Brain microvascular endothelial cell (primary cell): ENCODE measurements around the gene FBXW8.

Experiments
- DNase-seq: peaks from one replicate; pipeline ENCODE4 v3.0.0-alpha.2; 2020
- H3K27ac ChIP-seq: fragments of 250-450 bp; sonication (Bioruptor Pico); 2 replicates; pipeline ENCODE4 v1.5.1; 2020; ENCODE audit warnings: mild to moderate bottlenecking, moderate library complexity
- H3K27me3 ChIP-seq: fragments of 250-450 bp; sonication (Bioruptor Pico); replicated peaks from 2 replicates; pipeline ENCODE4 v1.5.1; 2020; ENCODE audit warnings: mild to moderate bottlenecking
- H3K36me3 ChIP-seq: fragments of 250-450 bp; sonication (Bioruptor Pico); replicated peaks from 2 replicates; pipeline ENCODE4 v1.5.1; 2020; ENCODE audit warnings: mild to moderate bottlenecking
- H3K4me3 ChIP-seq: 2 replicates; pipeline ENCODE4 v1.5.1; 2011; ENCODE audit warnings: low read depth, mild to moderate bottlenecking, control low read depth, low read length, moderate library complexity
- in situ Hi-C: cut with HindIII; loops from 2 replicates; pipeline ENCODE4 v1.10.0; 2017; ENCODE audit warnings: low sequenced_read_pairs, low pct_ligation_motif_present
- TF ChIP-seq, protein P1 (sequence below): IDR thresholded peaks from 2 replicates; pipeline ENCODE4 v1.5.1; 2011; ENCODE audit warnings: low read depth, mild to moderate bottlenecking, moderate library complexity, low read length, control low read depth, inconsistent platforms; ENCODE audit errors: missing control alignments

Gene FBXW8

DNA sequence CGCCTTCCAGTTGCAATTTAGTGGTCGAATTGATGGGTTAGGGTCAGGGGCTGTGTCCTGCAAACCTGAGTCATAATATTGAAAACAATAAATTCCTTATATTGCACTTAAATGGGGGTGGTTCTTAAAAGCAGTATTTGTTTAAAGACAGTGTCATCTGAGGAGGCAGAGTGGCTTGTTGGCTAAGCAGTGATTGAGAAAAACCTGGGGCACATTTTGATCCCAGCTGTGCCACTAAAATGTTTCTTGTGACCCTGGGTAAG lies 48.4 kb downstream of the FBXW8 start:
- DNase-seq: no peak
- in situ Hi-C loops: no loop called here
- H3K4me3 ChIP-seq: no peak overlapping the region
- TF ChIP-seq, protein P1, sequence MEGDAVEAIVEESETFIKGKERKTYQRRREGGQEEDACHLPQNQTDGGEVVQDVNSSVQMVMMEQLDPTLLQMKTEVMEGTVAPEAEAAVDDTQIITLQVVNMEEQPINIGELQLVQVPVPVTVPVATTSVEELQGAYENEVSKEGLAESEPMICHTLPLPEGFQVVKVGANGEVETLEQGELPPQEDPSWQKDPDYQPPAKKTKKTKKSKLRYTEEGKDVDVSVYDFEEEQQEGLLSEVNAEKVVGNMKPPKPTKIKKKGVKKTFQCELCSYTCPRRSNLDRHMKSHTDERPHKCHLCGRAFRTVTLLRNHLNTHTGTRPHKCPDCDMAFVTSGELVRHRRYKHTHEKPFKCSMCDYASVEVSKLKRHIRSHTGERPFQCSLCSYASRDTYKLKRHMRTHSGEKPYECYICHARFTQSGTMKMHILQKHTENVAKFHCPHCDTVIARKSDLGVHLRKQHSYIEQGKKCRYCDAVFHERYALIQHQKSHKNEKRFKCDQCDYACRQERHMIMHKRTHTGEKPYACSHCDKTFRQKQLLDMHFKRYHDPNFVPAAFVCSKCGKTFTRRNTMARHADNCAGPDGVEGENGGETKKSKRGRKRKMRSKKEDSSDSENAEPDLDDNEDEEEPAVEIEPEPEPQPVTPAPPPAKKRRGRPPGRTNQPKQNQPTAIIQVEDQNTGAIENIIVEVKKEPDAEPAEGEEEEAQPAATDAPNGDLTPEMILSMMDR: no peak
- H3K27ac ChIP-seq: no peak overlapping the region
- no peaks in the 10 kb centered on the region for H3K27me3 ChIP-seq
- no peaks in the 10 kb centered on the region for H3K36me3 ChIP-seq

GRCh38 chr12:116959845-116960514 lies 49.2 kb downstream of the FBXW8 start:
- in situ Hi-C loops: no loop called here

GRCh38 chr12:116962197-116962596 lies 51.4 kb downstream of the FBXW8 start:
- DNase-seq: no peak
- TF ChIP-seq, protein P1: no peak
- no peaks in the 10 kb centered on the region for H3K27me3 ChIP-seq
- H3K27ac ChIP-seq: no peak overlapping the region
- no peak overlapping the region for H3K4me3 ChIP-seq
- in situ Hi-C loops: no loop called here
- H3K36me3 ChIP-seq: peaks cover 3% of the 10 kb centered on the region

More at GRCh38 chr12:116959845-116960514, 49.2 kb downstream of the FBXW8 start:
- Histone ChIP-seq H3K27me3 (no peaks in the 10 kb centered on the region), H3K4me3 (no peak overlapping the region), H3K27ac (no peak overlapping the region), H3K36me3 (no peaks in the 10 kb centered on the region)
- no peak for DNase-seq
- TF ChIP-seq, protein P1: no peak

DNA sequence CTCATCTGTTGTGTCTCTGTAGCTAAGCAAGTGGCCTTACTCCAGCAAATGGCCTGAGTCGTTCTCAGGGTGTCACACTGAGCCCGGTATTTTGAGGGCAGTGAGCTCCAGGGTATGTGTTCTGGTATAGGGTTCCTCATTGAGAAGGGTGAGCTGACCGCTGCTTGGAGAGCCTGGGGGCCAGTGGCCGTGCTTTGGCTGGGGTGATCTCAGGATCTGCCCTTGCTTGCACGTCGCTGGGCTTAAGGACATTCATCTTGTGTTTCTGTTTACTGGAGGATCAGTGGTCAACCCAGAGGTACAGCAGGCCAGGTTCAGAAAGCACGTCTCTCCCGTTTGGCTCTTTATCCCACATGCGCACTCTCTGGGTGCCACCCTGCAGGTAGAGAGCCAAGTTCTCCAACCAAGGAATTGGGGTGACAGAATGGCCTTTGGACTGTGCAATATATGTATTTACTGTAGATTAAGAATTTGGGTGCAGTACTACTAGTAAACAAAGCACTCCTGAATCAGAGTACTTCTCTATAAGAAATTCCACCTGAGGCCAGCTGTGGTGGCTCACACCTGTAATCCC lies 52.1 kb downstream of the FBXW8 start:
- in situ Hi-C loops: no loop called here
- no peaks in the 10 kb centered on the region for H3K27me3 ChIP-seq
- TF ChIP-seq, protein P1: no peak
- no peak overlapping the region for H3K27ac ChIP-seq
- peaks cover 3% of the 10 kb centered on the region for H3K36me3 ChIP-seq
- H3K4me3 ChIP-seq: no peak overlapping the region
- no peak for DNase-seq

DNA sequence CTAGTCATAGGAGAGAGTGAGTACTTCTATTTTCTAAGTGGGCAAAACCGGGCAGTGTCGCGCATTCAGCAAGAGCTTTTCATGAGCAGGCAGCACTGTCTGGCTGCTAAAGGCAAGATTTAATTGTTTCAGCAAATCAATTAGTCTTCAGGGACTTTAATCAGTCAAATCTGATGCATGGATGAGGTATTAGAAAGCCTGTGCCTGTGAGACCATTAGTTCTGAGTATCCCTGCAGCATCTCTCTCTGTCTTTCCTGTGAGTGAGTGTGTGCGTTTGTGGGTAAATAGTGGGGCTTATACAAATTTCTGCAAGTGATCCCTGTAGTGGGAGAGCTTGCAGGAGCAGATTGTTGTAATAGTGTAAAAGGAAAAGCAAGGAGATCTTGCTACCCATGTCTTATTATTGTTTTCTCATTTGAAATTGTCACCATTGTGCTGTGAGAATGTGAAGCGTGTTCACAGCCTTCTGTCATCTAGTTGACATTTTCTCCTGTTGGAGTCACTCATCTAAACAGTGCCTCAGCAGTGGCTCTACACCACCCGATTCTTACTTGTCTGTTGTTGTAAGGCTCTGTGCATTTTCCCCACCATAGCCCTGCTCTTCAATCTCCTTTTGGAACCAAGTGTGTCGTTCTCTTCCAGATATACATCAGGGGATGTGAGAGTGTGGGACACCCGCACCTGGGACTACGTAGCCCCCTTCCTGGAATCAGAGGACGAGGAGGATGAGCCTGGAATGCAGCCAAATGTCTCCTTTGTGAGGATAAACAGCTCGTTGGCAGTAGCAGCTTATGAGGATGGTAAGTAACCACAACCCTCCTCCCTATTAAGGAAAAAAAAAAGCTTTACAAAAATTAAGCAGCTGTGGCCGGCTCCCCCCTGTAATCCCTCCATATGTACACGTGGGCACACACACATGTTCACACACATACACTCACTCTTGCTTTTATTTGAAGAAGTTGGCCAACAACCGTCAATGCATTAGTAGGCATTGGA lies 53.6 kb downstream of the FBXW8 start:
- Histone ChIP-seq H3K4me3 (no peak overlapping the region), H3K36me3 (peaks cover 3% of the 10 kb centered on the region), H3K27ac (no peak overlapping the region), H3K27me3 (no peaks in the 10 kb centered on the region)
- in situ Hi-C loops: no loop called here
- no peak for DNase-seq
- TF ChIP-seq, protein P1: no peak
